ENCODE data around the gene GPC6. TPM values are rescaled to one million over a fixed set of nuclear protein-coding genes. Genes with fewer than 3 reads are reported as not detected.

Gene GPC6
- total and polyA plus RNA-seq, 2 experiments from 2014 or later, result 26.0 to 92.8 TPM

- Histone ChIP-seq H3K4me3 (no peak overlapping the region), H2AFZ (no peak overlapping the region), H3K4me2 (no peak overlapping the region), H3K79me2 (no peaks in the 10 kb centered on the region), H3K36me3 (replicated peaks; ENCODE audit: insufficient read depth, low read depth) (no peaks in the 10 kb centered on the region), H3K27ac (no peak overlapping the region), H3K9me3 (ENCODE audit: low read depth) (no peaks in the 10 kb centered on the region), H3K4me1 (ENCODE audit: insufficient read depth) (no peaks in the 10 kb centered on the region), H3K27me3 (no peaks in the 10 kb centered on the region), H4K20me1 (ENCODE audit: insufficient read depth, poor library complexity, severe bottlenecking) (no peaks in the 10 kb centered on the region), H3K9me2 (replicated peaks; ENCODE audit: insufficient read depth) (no peaks in the 10 kb centered on the region)
- WGBS (ENCODE audit: low lambda C conversion rate, missing lambda C conversion rate), result 76% methylated on average over 3 of the region's 3 CpGs
- no peak for DNase-seq (ENCODE audit: low spot score)
- no peak for TF ChIP-seq EZH2phosphoT487 (IDR thresholded peaks at IDR 0.05; ENCODE audit: low read depth, severe bottlenecking, unreplicated experiment)
- TF ChIP-seq, protein P1, sequence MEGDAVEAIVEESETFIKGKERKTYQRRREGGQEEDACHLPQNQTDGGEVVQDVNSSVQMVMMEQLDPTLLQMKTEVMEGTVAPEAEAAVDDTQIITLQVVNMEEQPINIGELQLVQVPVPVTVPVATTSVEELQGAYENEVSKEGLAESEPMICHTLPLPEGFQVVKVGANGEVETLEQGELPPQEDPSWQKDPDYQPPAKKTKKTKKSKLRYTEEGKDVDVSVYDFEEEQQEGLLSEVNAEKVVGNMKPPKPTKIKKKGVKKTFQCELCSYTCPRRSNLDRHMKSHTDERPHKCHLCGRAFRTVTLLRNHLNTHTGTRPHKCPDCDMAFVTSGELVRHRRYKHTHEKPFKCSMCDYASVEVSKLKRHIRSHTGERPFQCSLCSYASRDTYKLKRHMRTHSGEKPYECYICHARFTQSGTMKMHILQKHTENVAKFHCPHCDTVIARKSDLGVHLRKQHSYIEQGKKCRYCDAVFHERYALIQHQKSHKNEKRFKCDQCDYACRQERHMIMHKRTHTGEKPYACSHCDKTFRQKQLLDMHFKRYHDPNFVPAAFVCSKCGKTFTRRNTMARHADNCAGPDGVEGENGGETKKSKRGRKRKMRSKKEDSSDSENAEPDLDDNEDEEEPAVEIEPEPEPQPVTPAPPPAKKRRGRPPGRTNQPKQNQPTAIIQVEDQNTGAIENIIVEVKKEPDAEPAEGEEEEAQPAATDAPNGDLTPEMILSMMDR (IDR thresholded peaks at IDR 0.05; ENCODE audit: poor library complexity), result no peak
- no peak for TF ChIP-seq EZH2 (IDR thresholded peaks at IDR 0.05; ENCODE audit: borderline replicate concordance)
Observed at GRCh38 chr13:93903909-93904308, 677.3 kb downstream of the GPC6 start.

DNA sequence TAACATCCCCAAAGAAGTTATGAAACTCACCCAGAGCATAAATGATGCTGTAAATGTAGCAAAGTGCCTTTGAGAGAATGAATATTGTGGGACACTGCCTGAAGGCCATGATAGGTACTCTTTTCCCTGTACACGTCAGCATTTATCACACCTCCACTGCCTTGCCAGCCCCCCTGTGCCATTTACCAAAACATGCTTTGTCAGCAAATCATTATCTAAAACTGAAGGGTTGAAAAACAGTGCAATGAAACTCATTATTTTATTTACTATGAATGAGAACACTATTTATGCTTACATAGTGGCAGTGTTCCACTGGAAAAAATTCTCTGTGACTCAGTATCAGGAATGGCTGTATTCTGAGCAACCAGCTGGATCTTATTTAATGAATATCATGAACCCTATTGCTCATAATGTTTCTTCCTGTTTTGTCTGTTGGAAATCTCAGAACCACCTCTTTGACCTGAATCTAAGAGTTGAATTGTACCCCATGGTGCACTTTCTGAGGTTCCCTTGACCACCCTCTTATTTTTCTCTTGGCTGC lies 688.7 kb downstream of the GPC6 start:
- TF ChIP-seq EZH2 (IDR thresholded peaks at IDR 0.05; ENCODE audit: borderline replicate concordance), result no peak
- Histone ChIP-seq H3K9me2 (replicated peaks; ENCODE audit: insufficient read depth) (no peaks in the 10 kb centered on the region), H3K36me3 (replicated peaks; ENCODE audit: insufficient read depth, low read depth) (no peaks in the 10 kb centered on the region), H3K9me3 (ENCODE audit: low read depth) (no peaks in the 10 kb centered on the region), H3K4me3 (no peak overlapping the region), H4K20me1 (ENCODE audit: insufficient read depth, poor library complexity, severe bottlenecking) (no peaks in the 10 kb centered on the region), H2AFZ (no peak overlapping the region), H3K79me2 (no peaks in the 10 kb centered on the region), H3K4me1 (ENCODE audit: insufficient read depth) (no peaks in the 10 kb centered on the region), H3K27ac (no peak overlapping the region), H3K27me3 (no peaks in the 10 kb centered on the region), H3K4me2 (no peak overlapping the region)
- WGBS (ENCODE audit: low lambda C conversion rate, missing lambda C conversion rate), result 76% methylated on average over 1 of the region's 1 CpG
- DNase-seq (ENCODE audit: low spot score), result no peak

DNA sequence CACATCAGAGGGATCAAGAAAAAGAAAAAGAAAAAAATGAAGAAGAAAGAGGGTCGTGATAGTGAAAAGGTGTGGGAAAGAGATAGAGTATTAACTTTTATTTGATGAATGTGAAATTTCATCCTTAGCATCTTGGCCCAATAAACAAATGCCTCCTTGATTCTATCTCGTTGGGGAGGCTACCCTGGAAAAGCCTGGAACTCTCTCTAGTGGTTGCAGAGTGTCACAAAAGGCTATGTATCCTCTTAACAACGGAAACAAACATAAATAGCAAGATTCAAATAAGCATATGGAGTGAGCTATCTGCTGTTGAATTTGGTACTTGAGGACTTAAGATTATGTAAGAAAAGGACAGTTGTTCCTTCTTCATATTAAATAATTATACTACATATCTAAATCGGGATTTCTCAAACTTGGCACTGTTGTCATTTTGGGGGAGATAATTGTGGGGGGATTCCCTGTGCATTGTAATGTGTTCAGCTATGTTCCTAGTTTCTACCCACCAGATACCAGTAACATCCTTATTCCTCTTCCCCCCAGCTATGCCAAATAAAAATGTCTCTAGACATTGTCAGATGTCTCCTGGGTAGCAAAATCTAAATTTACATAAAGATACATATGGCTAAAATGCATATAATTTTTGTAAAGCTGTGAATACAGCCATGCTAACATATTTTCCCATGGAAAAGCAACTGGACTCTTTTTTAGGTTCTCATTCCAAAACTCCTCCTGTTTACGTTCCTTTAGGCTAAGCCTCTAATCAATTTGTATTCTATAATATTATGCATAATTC lies 695.7 kb downstream of the GPC6 start:
- WGBS (ENCODE audit: low lambda C conversion rate, missing lambda C conversion rate), result 85% methylated on average over 5 of the region's 5 CpGs
- Histone ChIP-seq H3K27me3 (no peaks in the 10 kb centered on the region), H3K4me2 (no peak overlapping the region), H3K9me2 (replicated peaks; ENCODE audit: insufficient read depth) (no peaks in the 10 kb centered on the region), H3K27ac (no peak overlapping the region), H3K4me1 (ENCODE audit: insufficient read depth) (no peaks in the 10 kb centered on the region), H4K20me1 (ENCODE audit: insufficient read depth, poor library complexity, severe bottlenecking) (no peaks in the 10 kb centered on the region), H3K4me3 (no peak overlapping the region), H3K36me3 (replicated peaks; ENCODE audit: insufficient read depth, low read depth) (no peaks in the 10 kb centered on the region), H3K79me2 (no peaks in the 10 kb centered on the region), H3K9me3 (ENCODE audit: low read depth) (no peaks in the 10 kb centered on the region), H2AFZ (no peak overlapping the region)
- no peak for DNase-seq (ENCODE audit: low spot score)
- TF ChIP-seq EZH2 (IDR thresholded peaks at IDR 0.05; ENCODE audit: borderline replicate concordance), result no peak
- TF ChIP-seq, protein P1 (IDR thresholded peaks at IDR 0.05; ENCODE audit: poor library complexity), result no peak
- no peak for TF ChIP-seq EZH2phosphoT487 (IDR thresholded peaks at IDR 0.05; ENCODE audit: low read depth, severe bottlenecking, unreplicated experiment)

- Histone ChIP-seq H3K79me2 (no peaks in the 10 kb centered on the region), H3K4me1 (ENCODE audit: insufficient read depth) (no peaks in the 10 kb centered on the region), H3K9me3 (ENCODE audit: low read depth) (no peaks in the 10 kb centered on the region), H3K4me3 (no peak overlapping the region), H4K20me1 (ENCODE audit: insufficient read depth, poor library complexity, severe bottlenecking) (no peaks in the 10 kb centered on the region), H3K9me2 (replicated peaks; ENCODE audit: insufficient read depth) (no peaks in the 10 kb centered on the region), H2AFZ (no peak overlapping the region), H3K27ac (no peak overlapping the region), H3K36me3 (replicated peaks; ENCODE audit: insufficient read depth, low read depth) (no peaks in the 10 kb centered on the region), H3K27me3 (no peaks in the 10 kb centered on the region), H3K4me2 (no peak overlapping the region)
- DNase-seq (ENCODE audit: low spot score), result no peak
- TF ChIP-seq EZH2 (IDR thresholded peaks at IDR 0.05; ENCODE audit: borderline replicate concordance), result no peak
- TF ChIP-seq, protein P1 (IDR thresholded peaks at IDR 0.05; ENCODE audit: poor library complexity), result no peak
- no peak for TF ChIP-seq EZH2phosphoT487 (IDR thresholded peaks at IDR 0.05; ENCODE audit: low read depth, severe bottlenecking, unreplicated experiment)
- 90% methylated on average over 1 of the region's 1 CpG for WGBS (ENCODE audit: low lambda C conversion rate, missing lambda C conversion rate)
Observed at GRCh38 chr13:93925990-93926389, 699.4 kb downstream of the GPC6 start.
